Stimulated activated CD4-positive, alpha-beta T cell treated with anti-CD3 and anti-CD28 coated beads, Interleukin-12 subunit alpha, Interleukin-12 subunit beta, amount 100 ng/mL, for 24 hours (primary cell): ENCODE results near the gene GAS6.

Experiments
- DNase-seq, 2 experiments: peaks; one replicate each; pipeline ENCODE4 v3.0.0-alpha.2; 2020; ENCODE audit warnings: low read depth in 2 of 2

Gene GAS6

GRCh38 chr13:113770937-113771336 lies 92.9 kb downstream of the GAS6 start:
- DNase-seq = no peak
